ENCODE results near the gene IL6ST.
"Not testable (repeated sequence)": the region's sequence is repeated elsewhere in the genome, so short reads cannot be mapped to it uniquely, and the experiment has no call there.

DNA sequence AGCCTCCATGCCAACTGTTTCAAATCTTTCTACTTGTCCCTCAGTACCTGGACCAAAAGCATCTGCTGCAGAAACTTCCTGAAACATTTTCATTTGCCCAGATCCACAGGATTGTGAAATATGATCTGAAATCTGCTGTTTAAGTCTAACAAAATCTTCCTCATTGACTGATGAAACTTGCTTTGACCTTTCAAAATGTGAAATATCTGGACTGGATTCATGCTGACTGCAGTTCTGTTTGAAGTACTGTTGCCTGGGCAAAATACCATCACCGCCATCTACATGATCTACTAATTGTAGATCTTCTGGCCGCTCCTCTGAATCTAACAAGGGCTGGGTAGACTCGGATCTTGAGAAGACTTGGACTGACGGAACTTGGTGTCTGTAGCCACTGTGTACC, 53.6 kb downstream of the IL6ST start:
- TF ChIP-seq SIN3A (IDR thresholded peaks at IDR 0.05; ENCODE audit: low read depth, low read length); RAD21 (IDR thresholded peaks at IDR 0.05; ENCODE audit: insufficient read depth, low read depth, low read length); EGR1 (IDR thresholded peaks at IDR 0.05; ENCODE audit: borderline replicate concordance in 1 of 2, low read depth in 2 of 2, low read length in 2 of 2); NFYB (IDR thresholded peaks at IDR 0.05; ENCODE audit: insufficient read depth, low read depth, low read length): not testable (repeated sequence)
- TF ChIP-seq, protein P1, sequence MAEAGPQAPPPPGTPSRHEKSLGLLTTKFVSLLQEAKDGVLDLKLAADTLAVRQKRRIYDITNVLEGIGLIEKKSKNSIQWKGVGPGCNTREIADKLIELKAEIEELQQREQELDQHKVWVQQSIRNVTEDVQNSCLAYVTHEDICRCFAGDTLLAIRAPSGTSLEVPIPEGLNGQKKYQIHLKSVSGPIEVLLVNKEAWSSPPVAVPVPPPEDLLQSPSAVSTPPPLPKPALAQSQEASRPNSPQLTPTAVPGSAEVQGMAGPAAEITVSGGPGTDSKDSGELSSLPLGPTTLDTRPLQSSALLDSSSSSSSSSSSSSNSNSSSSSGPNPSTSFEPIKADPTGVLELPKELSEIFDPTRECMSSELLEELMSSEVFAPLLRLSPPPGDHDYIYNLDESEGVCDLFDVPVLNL (IDR thresholded peaks at IDR 0.05; ENCODE audit: low read depth, low read length) = not testable (repeated sequence)
- TF ChIP-seq, protein P2, sequence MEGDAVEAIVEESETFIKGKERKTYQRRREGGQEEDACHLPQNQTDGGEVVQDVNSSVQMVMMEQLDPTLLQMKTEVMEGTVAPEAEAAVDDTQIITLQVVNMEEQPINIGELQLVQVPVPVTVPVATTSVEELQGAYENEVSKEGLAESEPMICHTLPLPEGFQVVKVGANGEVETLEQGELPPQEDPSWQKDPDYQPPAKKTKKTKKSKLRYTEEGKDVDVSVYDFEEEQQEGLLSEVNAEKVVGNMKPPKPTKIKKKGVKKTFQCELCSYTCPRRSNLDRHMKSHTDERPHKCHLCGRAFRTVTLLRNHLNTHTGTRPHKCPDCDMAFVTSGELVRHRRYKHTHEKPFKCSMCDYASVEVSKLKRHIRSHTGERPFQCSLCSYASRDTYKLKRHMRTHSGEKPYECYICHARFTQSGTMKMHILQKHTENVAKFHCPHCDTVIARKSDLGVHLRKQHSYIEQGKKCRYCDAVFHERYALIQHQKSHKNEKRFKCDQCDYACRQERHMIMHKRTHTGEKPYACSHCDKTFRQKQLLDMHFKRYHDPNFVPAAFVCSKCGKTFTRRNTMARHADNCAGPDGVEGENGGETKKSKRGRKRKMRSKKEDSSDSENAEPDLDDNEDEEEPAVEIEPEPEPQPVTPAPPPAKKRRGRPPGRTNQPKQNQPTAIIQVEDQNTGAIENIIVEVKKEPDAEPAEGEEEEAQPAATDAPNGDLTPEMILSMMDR (IDR thresholded peaks at IDR 0.05 in 2 of 3, conservative IDR thresholded peaks at IDR 0.05 in 1 of 3; ENCODE audit: control insufficient read depth in 2 of 3, extremely low read depth in 1 of 3, insufficient read depth in 1 of 3, low read depth in 3 of 3, low read length in 3 of 3) = not testable (repeated sequence)
